Measurements from ENCODE around the gene OR8H2.

GRCh38 chr11:56066980-56067379 is 36.5 kb upstream of the OR8H2 start:
- TF ChIP-seq, protein P1, sequence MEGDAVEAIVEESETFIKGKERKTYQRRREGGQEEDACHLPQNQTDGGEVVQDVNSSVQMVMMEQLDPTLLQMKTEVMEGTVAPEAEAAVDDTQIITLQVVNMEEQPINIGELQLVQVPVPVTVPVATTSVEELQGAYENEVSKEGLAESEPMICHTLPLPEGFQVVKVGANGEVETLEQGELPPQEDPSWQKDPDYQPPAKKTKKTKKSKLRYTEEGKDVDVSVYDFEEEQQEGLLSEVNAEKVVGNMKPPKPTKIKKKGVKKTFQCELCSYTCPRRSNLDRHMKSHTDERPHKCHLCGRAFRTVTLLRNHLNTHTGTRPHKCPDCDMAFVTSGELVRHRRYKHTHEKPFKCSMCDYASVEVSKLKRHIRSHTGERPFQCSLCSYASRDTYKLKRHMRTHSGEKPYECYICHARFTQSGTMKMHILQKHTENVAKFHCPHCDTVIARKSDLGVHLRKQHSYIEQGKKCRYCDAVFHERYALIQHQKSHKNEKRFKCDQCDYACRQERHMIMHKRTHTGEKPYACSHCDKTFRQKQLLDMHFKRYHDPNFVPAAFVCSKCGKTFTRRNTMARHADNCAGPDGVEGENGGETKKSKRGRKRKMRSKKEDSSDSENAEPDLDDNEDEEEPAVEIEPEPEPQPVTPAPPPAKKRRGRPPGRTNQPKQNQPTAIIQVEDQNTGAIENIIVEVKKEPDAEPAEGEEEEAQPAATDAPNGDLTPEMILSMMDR (IDR thresholded peaks at IDR 0.05) = no peak
- TF ChIP-seq ZFX (IDR thresholded peaks at IDR 0.05; ENCODE audit: borderline replicate concordance) = no peak
